Stomach (tissue), 4 donors: ENCODE measurements around the gene GPR180.

Experiments used
- CTCF ChIP-seq, 7 experiments: fragments of 450-650 bp in 4 of 7; fragments of 200-600 bp in 3 of 7; sonication (generic) in 3 of 7; IDR thresholded peaks; one replicate each; pipeline ENCODE4 v1.5.1; 2016 to 2019; ENCODE audit warnings: antibody characterized with exemption in 7 of 7, control low read depth in 2 of 7, mild to moderate bottlenecking in 1 of 7
- POLR2A ChIP-seq, 4 donors: fragments of 450-650 bp; IDR thresholded peaks; one replicate each; pipeline ENCODE4 v1.6.1; 2016; ENCODE audit warnings: antibody characterized with exemption in 4 of 4, control low read depth in 2 of 4, mild to moderate bottlenecking in 1 of 4, moderate library complexity in 1 of 4

- TF ChIP-seq CTCF (IDR thresholded peaks at IDR 0.05) (no peak), POLR2A (IDR thresholded peaks at IDR 0.05) (no peak)
Measured at GRCh38 chr13:94590744-94591143, 10.9 kb upstream of the GPR180 start.
